DLD1 (cell line): ENCODE results near the gene OR2T29.
"Not testable (repeated sequence)": the region's sequence is repeated elsewhere in the genome, so short reads cannot be mapped to it uniquely, and the experiment has no call there.

Experiments
- in situ Hi-C: cut with HindIII; loops from 2 replicates; pipeline ENCODE4 v1.10.0; 2017; ENCODE audit warnings: low sequenced_read_pairs

Gene OR2T29, protein sequence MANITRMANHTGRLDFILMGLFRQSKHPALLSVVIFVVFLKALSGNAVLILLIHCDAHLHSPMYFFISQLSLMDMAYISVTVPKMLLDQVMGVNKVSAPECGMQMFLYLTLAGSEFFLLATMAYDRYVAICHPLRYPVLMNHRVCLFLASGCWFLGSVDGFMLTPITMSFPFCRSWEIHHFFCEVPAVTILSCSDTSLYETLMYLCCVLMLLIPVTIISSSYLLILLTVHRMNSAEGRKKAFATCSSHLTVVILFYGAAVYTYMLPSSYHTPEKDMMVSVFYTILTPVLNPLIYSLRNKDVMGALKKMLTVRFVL

DNA sequence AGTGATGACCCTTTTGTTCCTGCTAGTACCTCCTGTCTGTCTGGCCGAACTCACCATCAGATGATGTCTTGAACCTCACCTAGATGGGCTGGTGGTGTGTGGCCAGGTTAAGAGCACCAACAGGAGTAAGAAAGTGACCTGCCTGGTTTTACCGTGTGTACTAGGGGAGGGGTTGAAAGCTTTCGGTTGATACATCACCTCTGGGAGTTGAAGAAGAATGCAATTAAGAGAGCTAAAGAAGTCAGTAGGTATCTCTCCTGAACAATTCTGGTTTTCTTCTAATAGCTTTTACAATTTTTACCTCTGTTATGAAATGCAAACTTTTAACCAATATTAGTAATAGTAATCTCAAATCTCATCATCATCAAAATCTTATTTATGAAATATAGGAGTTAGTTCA, at the start of gene OR2T29:
OR2T29 (minus strand) TSS at position 101 of the 400 bp plus-strand sequence. CDS start 3,281 bp downstream, outside the sequence.
- in situ Hi-C loops: not testable (repeated sequence)

DNA sequence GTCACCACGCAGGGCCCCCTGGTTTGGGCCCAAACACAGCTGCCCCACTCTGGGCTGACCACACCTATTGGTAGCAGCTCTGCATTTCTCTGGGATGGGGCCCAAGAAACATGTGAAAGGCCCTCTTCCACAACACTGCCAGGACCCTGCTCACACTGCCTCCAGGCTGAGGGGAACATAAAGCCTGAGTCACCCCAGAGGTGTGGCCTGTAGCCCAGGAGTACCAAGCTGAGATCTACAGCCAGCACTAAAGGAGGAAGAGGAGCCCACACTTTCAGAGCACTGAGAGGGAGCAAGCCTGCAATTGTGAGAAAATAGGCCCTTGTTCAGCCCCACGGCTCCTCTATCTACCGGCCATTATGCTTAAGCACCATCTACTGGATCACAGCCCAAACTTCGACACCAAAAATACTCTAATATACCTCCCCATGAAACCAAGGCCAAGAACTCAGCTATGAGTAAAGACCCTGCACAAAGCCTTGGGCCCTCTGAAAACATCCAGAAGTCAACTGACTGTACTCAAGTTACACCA, 49.4 kb upstream of the OR2T29 start:
- in situ Hi-C loops: no loop called here

- in situ Hi-C loops: no loop called here
Measured at GRCh38 chr1:248610301-248610700, 47.7 kb upstream of the OR2T29 start.

GRCh38 chr1:248599396-248599795, 36.8 kb upstream of the OR2T29 start:
- in situ Hi-C loops: no loop called here

- in situ Hi-C loops: no loop called here
Measured at GRCh38 chr1:248597589-248597988, 35.0 kb upstream of the OR2T29 start, which contains the start of gene OR2T10. TSS of gene OR2T10 (minus strand) at chr1:248597700. CDS start at chr1:248593768, 3,932 bp downstream.

DNA sequence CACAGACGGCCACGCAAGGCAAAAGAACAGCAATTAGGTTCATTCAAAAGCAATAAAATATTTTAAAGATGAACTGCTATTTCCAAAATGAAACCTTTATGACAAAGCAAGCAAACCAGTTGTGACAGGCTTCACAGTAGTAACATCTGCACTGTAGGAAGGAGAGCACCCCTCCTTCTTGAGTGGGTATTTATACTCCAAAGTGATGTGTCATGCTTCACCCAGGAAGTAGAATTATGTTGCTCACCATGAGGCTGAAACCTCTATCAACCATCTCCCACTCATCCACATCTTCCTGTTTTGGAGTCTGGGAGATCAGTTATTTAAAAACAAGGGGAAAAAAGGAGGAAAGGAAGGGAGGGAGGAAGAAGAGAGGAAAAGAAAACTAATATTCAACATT, 34.0 kb upstream of the OR2T29 start:
- in situ Hi-C loops: no loop called here

GRCh38 chr1:248593226-248593625, 30.7 kb upstream of the OR2T29 start:
- in situ Hi-C loops: no loop called here

GRCh38 chr1:248592655-248593054, 30.1 kb upstream of the OR2T29 start:
- in situ Hi-C loops: no loop called here

GRCh38 chr1:248590055-248590454, 27.5 kb upstream of the OR2T29 start:
- in situ Hi-C loops: no loop called here

DNA sequence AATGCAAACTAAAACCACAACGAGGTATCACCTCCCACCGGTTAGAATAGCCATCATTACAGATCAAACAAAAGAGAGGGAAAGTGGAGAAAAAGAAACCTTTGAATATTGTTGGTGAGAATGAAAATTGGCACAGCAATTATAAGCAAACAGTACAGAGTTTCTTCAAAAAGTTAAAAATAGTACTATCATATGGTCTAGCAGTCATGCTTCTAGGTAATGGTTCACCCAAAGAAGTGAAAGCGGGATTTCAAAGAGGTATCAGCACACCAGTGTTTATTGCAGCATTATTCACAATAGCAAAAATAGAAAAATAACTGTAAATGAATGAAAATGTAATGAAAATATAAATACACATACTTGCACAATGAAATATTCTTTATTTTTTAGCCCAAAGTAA, 26.8 kb upstream of the OR2T29 start:
- in situ Hi-C loops: no loop called here

DNA sequence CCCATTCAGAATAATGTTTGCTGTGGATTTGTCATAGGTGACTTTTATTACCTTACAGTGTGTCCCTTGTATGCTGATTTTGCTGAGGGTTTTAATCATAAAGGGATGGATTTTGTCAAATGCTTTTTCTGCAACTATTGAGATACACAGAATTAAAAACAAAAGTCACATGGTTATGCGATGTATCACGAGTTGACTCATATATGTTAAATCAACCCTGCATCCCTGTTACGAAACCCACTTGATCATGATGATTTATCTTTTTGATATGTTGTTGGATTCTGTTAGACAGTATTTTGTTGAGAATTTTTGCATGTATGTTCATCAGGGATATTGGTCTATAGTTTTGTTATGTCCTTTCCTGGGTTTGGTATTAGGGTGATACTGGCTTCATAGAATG, 22.7 kb upstream of the OR2T29 start:
- in situ Hi-C loops: no loop called here

DNA sequence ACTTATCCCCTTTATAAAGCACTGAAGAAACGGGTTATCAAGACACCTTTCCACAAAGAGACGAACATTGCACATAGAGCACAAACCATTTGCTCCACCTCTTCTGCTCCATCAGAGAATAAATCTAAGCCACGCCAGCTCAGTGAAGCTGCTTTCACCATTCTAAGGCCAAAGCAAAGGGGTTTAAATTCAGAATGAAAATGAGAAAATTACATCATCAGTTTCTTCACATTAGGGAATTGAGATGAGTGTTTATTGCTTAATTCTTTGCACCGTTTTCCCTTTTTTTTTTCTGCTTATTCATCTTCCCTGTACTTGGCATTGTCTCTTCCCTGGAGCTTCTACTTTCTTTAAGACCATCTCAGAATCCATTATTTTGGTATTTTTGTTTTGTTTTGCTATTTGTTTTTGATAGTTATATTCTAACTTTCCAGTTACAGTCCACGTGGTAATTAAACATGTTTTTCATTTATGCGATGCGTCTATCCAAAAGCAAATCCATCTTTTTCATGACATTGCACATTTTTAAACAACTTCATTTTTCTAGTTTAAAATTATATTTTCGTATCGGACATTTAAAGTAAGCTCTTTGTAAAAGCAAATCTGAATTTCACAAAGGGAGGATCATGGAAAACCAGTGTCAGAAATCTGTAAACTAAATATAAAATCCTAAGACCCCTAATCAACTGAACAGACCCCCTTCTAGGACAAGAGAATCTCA, 13.8 kb upstream of the OR2T29 start:
- in situ Hi-C loops: no loop called here

- in situ Hi-C loops: not testable (repeated sequence)
Measured at GRCh38 chr1:248574657-248575056, 12.1 kb upstream of the OR2T29 start, which contains the start of gene OR2T34. TSS of gene OR2T34 (minus strand) at chr1:248574757. CDS start at chr1:248574757, 0 bp downstream.

GRCh38 chr1:248573856-248574255, 11.3 kb upstream of the OR2T29 start:
- in situ Hi-C loops: not testable (repeated sequence)

DNA sequence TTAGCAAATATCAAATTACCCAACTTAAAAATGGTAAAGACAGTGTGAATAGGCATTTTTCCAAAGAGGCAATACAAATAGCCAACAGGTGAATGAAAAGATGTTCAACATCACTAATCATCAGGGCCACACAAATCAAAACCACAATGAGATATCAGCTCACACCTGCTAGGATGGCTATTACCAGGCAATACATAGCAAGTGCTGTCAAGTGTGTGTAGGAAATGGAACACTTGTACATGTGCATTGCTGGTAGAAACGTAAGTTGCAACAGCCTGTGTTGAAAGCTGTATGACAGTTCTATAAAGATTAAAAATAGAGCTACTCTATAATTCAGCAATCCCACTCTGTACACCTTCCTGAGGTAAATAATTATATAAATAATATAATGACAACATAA, 9.5 kb upstream of the OR2T29 start:
- in situ Hi-C loops: not testable (repeated sequence)

GRCh38 chr1:248570811-248571210, 8.2 kb upstream of the OR2T29 start:
- in situ Hi-C loops: not testable (repeated sequence)

DNA sequence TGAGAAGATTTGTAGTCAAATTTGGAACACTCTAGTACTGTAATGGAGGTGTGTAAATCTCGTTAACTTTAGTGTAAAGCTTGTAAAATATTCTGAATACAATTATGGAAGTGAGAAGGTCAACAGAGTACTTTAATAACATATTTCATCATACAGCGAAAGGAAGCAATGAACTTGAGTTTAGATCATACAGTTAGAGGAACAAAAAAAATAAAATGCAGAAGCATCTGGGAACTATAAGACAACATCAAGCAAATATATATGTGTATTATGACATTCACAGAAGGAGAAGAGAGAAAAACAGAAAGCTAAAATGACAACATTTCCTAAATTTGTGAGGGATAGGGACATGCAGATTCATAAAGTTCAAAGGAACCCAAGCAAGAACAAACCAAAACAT, 6.5 kb upstream of the OR2T29 start:
- in situ Hi-C loops: not testable (repeated sequence)

- in situ Hi-C loops: not testable (repeated sequence)
Measured at GRCh38 chr1:248565530-248566373, 3.2 kb upstream of the OR2T29 start.

DNA sequence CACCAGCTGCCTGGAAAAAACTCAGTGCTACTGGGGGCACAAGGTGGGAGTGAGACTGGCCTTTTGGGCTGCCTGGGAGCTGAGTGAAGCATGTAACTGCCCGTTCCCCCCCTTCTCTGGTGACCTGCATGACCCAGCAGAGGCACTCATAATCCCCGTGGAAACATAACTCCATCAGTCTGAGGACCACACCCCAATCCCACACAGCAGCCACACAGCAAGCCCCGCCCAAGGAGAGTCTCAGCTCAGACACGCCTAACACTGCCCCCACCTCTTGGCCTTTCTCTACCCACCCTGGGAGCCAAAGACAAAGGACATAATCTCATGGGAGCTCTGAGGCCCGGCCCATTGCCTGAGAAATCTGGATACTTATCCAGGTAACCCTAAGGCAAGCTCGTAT, 11.5 kb downstream of the OR2T29 start:
- in situ Hi-C loops: not testable (repeated sequence)

- in situ Hi-C loops: not testable (repeated sequence)
Measured at GRCh38 chr1:248547383-248547782, 15.2 kb downstream of the OR2T29 start.

- in situ Hi-C loops: not testable (repeated sequence)
Measured at GRCh38 chr1:248537449-248537848, 25.1 kb downstream of the OR2T29 start.
